Neural cell (in vitro differentiated cells): Measurements from ENCODE around the gene SPINK7. TPM values are rescaled to one million over a fixed set of nuclear protein-coding genes. Genes with fewer than 3 reads are reported as not detected.

Source experiments
- H2AFZ ChIP-seq: fragments of 200-600, 300-800 bp; sonication (generic), shearing (Covaris generic); 2 replicates; pipeline ENCODE4 v1.6.0; 2014; ENCODE audit warnings: low read depth, mild to moderate bottlenecking, antibody characterized with exemption, low read length, moderate library complexity
- H3F3A ChIP-seq: fragments of 200-600 bp; shearing (Covaris generic); 2 replicates; pipeline ENCODE4 v1.6.1; 2016; ENCODE audit warnings: mild to moderate bottlenecking, moderate library complexity, mixed read lengths, antibody characterized with exemption, low read length; ENCODE audit not compliant: insufficient read depth, poor library complexity, severe bottlenecking
- H3K27ac ChIP-seq: fragments of 200-600, 300-800 bp; sonication (generic), shearing (Covaris generic); 2 replicates; pipeline ENCODE4 v1.5.1; 2014; ENCODE audit warnings: mild to moderate bottlenecking, low read length, moderate library complexity
- H3K27me3 ChIP-seq: fragments of 300-800, 200-600 bp; sonication (generic), shearing (Covaris generic); 2 replicates; pipeline ENCODE4 v1.6.0; 2014; ENCODE audit warnings: mild to moderate bottlenecking, low read depth, low read length, moderate library complexity; ENCODE audit not compliant: insufficient read depth
- H3K36me3 ChIP-seq: fragments of 300-800, 200-600 bp; sonication (generic), shearing (Covaris generic); 2 replicates; pipeline ENCODE4 v1.5.1; 2014; ENCODE audit warnings: mild to moderate bottlenecking, antibody characterized with exemption, low read length, moderate library complexity; ENCODE audit not compliant: insufficient read depth
- H3K4me2 ChIP-seq: fragments of 300-800, 200-600 bp; sonication (generic), shearing (Covaris generic); 2 replicates; pipeline ENCODE4 v1.6.0; 2014; ENCODE audit warnings: mild to moderate bottlenecking, low read length
- H3K4me3 ChIP-seq: fragments of 300-800, 200-600 bp; sonication (generic), shearing (Covaris generic); 2 replicates; pipeline ENCODE4 v1.5.1; 2014; ENCODE audit warnings: mild to moderate bottlenecking, low read length, moderate library complexity
- H3K79me2 ChIP-seq: fragments of 200-600 bp; shearing (Covaris generic); replicated peaks from 2 replicates; pipeline ENCODE4 v1.6.0; 2014; ENCODE audit warnings: mild to moderate bottlenecking, low read length, moderate library complexity; ENCODE audit not compliant: insufficient read depth
- H3K9ac ChIP-seq: fragments of 300-800, 200-600 bp; sonication (generic), shearing (Covaris generic); 2 replicates; pipeline ENCODE4 v1.6.1; 2016; ENCODE audit warnings: mild to moderate bottlenecking, low read length, mixed read lengths
- H3K9me2 ChIP-seq: fragments of 200-600 bp; shearing (Covaris generic); 2 replicates; pipeline ENCODE4 v1.6.1; 2016; ENCODE audit warnings: mild to moderate bottlenecking, low read length, mixed read lengths; ENCODE audit not compliant: insufficient read depth
- H3K9me3 ChIP-seq: fragments of 200-600, 300-800 bp; sonication (generic), shearing (Covaris generic); 2 replicates; pipeline ENCODE4 v1.6.1; 2016; ENCODE audit warnings: mild to moderate bottlenecking, mixed run types, low read length, moderate library complexity, mixed read lengths
- H4K20me1 ChIP-seq: fragments of 200-600 bp; shearing (Covaris generic); 2 replicates; pipeline ENCODE4 v1.6.1; 2016; ENCODE audit warnings: mild to moderate bottlenecking, mixed run types; ENCODE audit not compliant: insufficient read depth
- EP300 ChIP-seq: fragments of 450-650 bp; conservative IDR thresholded peaks from 2 replicates; pipeline ENCODE4 v1.6.1; 2014; ENCODE audit warnings: antibody characterized with exemption, mild to moderate bottlenecking, moderate library complexity; ENCODE audit not compliant: poor library complexity, severe bottlenecking
- EZH2 ChIP-seq: fragments of 200-600, 300-800 bp; shearing (Covaris generic), sonication (generic); IDR thresholded peaks from 2 replicates; pipeline ENCODE4 v1.6.1; 2014; ENCODE audit warnings: antibody characterized with exemption, low read length, borderline replicate concordance, mild to moderate bottlenecking; ENCODE audit not compliant: insufficient read depth, poor library complexity, severe bottlenecking
- MXI1 ChIP-seq: fragments of 450-650 bp; conservative IDR thresholded peaks from 2 replicates; pipeline ENCODE4 v1.6.1; 2014; ENCODE audit warnings: antibody characterized with exemption, mild to moderate bottlenecking; ENCODE audit not compliant: poor library complexity, severe bottlenecking
- POLR2AphosphoS5 ChIP-seq: IDR thresholded peaks from 2 replicates; pipeline ENCODE4 v1.6.1; 2012
- RAD21 ChIP-seq: fragments of 450-650 bp; conservative IDR thresholded peaks from 2 replicates; pipeline ENCODE4 v1.6.1; 2014; ENCODE audit warnings: antibody characterized with exemption, mild to moderate bottlenecking, moderate library complexity
- REST ChIP-seq: IDR thresholded peaks from 2 replicates; pipeline ENCODE4 v1.6.1; 2012; ENCODE audit warnings: borderline replicate concordance
- SMC3 ChIP-seq: fragments of 450-650 bp; conservative IDR thresholded peaks from 2 replicates; pipeline ENCODE4 v1.6.1; 2014; ENCODE audit warnings: antibody characterized with exemption, mild to moderate bottlenecking, moderate library complexity; ENCODE audit not compliant: poor library complexity
- TAF1 ChIP-seq: IDR thresholded peaks from 2 replicates; pipeline ENCODE4 v1.6.1; 2012; ENCODE audit warnings: low read depth
- polyA plus RNA-seq: library from polyadenylated mRNA; depleted of rRNA; stranded (reverse); fragments of >200 nt; gene quantifications from 2 replicates; pipeline ENCODE4 v1.2.3, GENCODE V29; 2014
- TF ChIP-seq, protein P1 (sequence below): fragments of 450-650 bp; IDR thresholded peaks from 2 replicates; pipeline ENCODE4 v1.5.1; 2014; ENCODE audit warnings: antibody characterized with exemption, mild to moderate bottlenecking, moderate library complexity; ENCODE audit not compliant: poor library complexity, severe bottlenecking

Gene SPINK7
- polyA plus RNA-seq, 1 donor from 2014 or later = not detected

DNA sequence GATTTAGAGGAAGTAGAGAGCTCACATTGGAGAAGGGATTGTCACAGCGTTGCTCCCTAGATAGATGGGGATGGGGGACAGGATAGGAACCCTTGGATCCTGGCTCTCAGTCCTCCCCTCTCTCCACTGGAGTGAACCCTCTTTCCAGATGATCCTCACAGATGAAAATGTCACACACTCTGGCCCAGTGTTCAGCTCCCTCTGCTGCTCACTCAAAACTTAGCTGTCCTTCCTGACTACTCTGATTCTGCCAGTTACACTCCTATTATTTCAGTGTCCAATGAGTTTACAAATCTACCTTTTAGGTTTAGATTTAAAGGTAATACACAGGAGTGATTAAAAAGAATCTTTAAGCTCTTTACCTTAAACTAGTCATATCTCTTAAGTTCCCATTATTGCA is 5.8 kb upstream of the SPINK7 start:
- Histone ChIP-seq H3K9ac (no peak overlapping the region), H3K9me2 (no peaks in the 10 kb centered on the region), H3K27ac (no peak overlapping the region), H4K20me1 (no peaks in the 10 kb centered on the region), H3F3A (no peaks in the 10 kb centered on the region), H3K27me3 (no peaks in the 10 kb centered on the region), H3K79me2 (no peaks in the 10 kb centered on the region), H3K36me3 (no peaks in the 10 kb centered on the region), H3K9me3 (no peaks in the 10 kb centered on the region), H3K4me3 (no peak overlapping the region), H2AFZ (no peak overlapping the region), H3K4me2 (no peak overlapping the region)
- TF ChIP-seq EP300 (no peak), EZH2 (no peak), MXI1 (no peak), REST (no peak), TAF1 (no peak), SMC3 (no peak), POLR2AphosphoS5 (no peak), RAD21 (no peak)
- TF ChIP-seq, protein P1, sequence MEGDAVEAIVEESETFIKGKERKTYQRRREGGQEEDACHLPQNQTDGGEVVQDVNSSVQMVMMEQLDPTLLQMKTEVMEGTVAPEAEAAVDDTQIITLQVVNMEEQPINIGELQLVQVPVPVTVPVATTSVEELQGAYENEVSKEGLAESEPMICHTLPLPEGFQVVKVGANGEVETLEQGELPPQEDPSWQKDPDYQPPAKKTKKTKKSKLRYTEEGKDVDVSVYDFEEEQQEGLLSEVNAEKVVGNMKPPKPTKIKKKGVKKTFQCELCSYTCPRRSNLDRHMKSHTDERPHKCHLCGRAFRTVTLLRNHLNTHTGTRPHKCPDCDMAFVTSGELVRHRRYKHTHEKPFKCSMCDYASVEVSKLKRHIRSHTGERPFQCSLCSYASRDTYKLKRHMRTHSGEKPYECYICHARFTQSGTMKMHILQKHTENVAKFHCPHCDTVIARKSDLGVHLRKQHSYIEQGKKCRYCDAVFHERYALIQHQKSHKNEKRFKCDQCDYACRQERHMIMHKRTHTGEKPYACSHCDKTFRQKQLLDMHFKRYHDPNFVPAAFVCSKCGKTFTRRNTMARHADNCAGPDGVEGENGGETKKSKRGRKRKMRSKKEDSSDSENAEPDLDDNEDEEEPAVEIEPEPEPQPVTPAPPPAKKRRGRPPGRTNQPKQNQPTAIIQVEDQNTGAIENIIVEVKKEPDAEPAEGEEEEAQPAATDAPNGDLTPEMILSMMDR = no peak

DNA sequence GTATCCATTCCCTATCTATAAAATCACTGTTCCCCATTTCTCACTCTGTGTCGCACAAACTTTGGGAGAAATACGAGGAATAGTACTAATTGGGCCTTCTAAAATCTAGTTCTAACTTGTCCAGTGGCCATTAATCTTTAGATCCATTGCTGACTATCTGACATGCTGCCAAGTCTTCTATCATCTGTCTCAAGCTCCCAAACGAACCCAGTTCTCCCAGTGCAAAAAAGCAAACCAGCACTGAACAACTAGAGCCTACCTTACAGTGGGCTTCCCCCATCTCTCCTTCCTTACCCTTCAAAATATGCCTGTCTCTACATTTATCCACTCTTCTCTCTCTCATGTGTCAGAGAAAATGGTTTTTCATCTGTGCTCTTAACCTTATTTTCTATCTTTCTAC is 3.2 kb upstream of the SPINK7 start:
- TF ChIP-seq, protein P1 = no peak
- TF ChIP-seq POLR2AphosphoS5 = no peak
- TF ChIP-seq RAD21 = no peak
- TF ChIP-seq REST = no peak
- TF ChIP-seq EZH2 = no peak
- TF ChIP-seq EP300 = no peak
- no peak for TF ChIP-seq MXI1
- TF ChIP-seq TAF1 = no peak
- no peak for TF ChIP-seq SMC3
- no peak overlapping the region for H3K4me3 ChIP-seq

More for the DNA sequence above, 3.2 kb upstream of the SPINK7 start:
- H3K79me2 ChIP-seq = no peaks in the 10 kb centered on the region
- no peaks in the 10 kb centered on the region for H3K9me2 ChIP-seq
- H3F3A ChIP-seq = no peaks in the 10 kb centered on the region
- H3K27ac ChIP-seq = no peak overlapping the region
- H3K27me3 ChIP-seq = no peaks in the 10 kb centered on the region
- no peaks in the 10 kb centered on the region for H4K20me1 ChIP-seq
- H2AFZ ChIP-seq = no peak overlapping the region
- no peak overlapping the region for H3K9ac ChIP-seq
- no peaks in the 10 kb centered on the region for H3K36me3 ChIP-seq
- H3K9me3 ChIP-seq = no peaks in the 10 kb centered on the region
- H3K4me2 ChIP-seq = no peak overlapping the region
